Measurements from ENCODE around the gene ALDH1L1.

Gene ALDH1L1

GRCh38 chr3:126124148-126124868, 56.1 kb downstream of the ALDH1L1 start:
- no peak for ATAC-seq
- no peak for TF ChIP-seq POU6F1 (CRISPR knock-in tag; IDR thresholded peaks at IDR 0.05; ENCODE audit: borderline replicate concordance, low read depth)
- no peak for TF ChIP-seq ARNTL (CRISPR knock-in tag; IDR thresholded peaks at IDR 0.05; ENCODE audit: borderline replicate concordance, low read depth)

- no peak for ATAC-seq
- TF ChIP-seq POU6F1 (CRISPR knock-in tag; IDR thresholded peaks at IDR 0.05; ENCODE audit: borderline replicate concordance, low read depth) (no peak), ZFP30 (CRISPR knock-in tag; IDR thresholded peaks at IDR 0.05) (no peak), ZNF8 (CRISPR knock-in tag; IDR thresholded peaks at IDR 0.05) (no peak), SNAI2 (CRISPR knock-in tag; IDR thresholded peaks at IDR 0.05) (no peak), ARNTL (CRISPR knock-in tag; IDR thresholded peaks at IDR 0.05; ENCODE audit: borderline replicate concordance, low read depth) (no peak), ZNF70 (CRISPR knock-in tag; IDR thresholded peaks at IDR 0.05) (no peak), TOX (CRISPR knock-in tag; IDR thresholded peaks at IDR 0.05; ENCODE audit: borderline replicate concordance) (no peak), PPARA (CRISPR knock-in tag; IDR thresholded peaks at IDR 0.05; ENCODE audit: borderline replicate concordance) (no peak), PATZ1 (CRISPR knock-in tag; IDR thresholded peaks at IDR 0.05; ENCODE audit: borderline replicate concordance) (no peak), TSHZ2 (CRISPR knock-in tag; IDR thresholded peaks at IDR 0.05) (no peak), ISL1 (CRISPR knock-in tag; IDR thresholded peaks at IDR 0.05) (no peak), CSRNP3 (CRISPR knock-in tag; IDR thresholded peaks at IDR 0.05) (no peak), ZNF565 (CRISPR knock-in tag; conservative IDR thresholded peaks at IDR 0.05; ENCODE audit: low read depth) (no peak), GLIS3 (CRISPR knock-in tag; IDR thresholded peaks at IDR 0.05) (no peak), CSDC2 (CRISPR knock-in tag; IDR thresholded peaks at IDR 0.05) (no peak)
These were observed 58.8 kb downstream of the ALDH1L1 start for GRCh38 chr3:126121632-126122031.

GRCh38 chr3:126121074-126121473, 59.3 kb downstream of the ALDH1L1 start:
- no peak for ATAC-seq
- TF ChIP-seq TCF4 (CRISPR knock-in tag; IDR thresholded peaks at IDR 0.05; ENCODE audit: borderline replicate concordance) (no peak), ZFP3 (CRISPR knock-in tag; IDR thresholded peaks at IDR 0.05) (no peak), GLIS3 (CRISPR knock-in tag; IDR thresholded peaks at IDR 0.05) (no peak), PATZ1 (CRISPR knock-in tag; IDR thresholded peaks at IDR 0.05; ENCODE audit: borderline replicate concordance) (no peak), ZNF70 (CRISPR knock-in tag; IDR thresholded peaks at IDR 0.05) (no peak), BACH2 (CRISPR knock-in tag; IDR thresholded peaks at IDR 0.05; ENCODE audit: borderline replicate concordance) (no peak), ESRRG (CRISPR knock-in tag; IDR thresholded peaks at IDR 0.05) (no peak)

All from SK-N-SH treated with all-trans-retinoic acid at 6 μM for 48 hours (cell line).